ENCODE data around the gene GREB1L. TPM values are rescaled to one million over a fixed set of nuclear protein-coding genes. Genes with fewer than 3 reads are reported as not detected.

The GREB1L gene
- total and polyA plus RNA-seq, 4 donors: 1.1 to 6.0 (median 3.9) TPM

- Histone ChIP-seq H3K4me1 (ENCODE audit: control insufficient read depth in 1 of 2, insufficient read depth in 2 of 2, low read length in 2 of 2) (no peaks in the 10 kb centered on the region), H3K27ac (ENCODE audit: low read depth in 1 of 2, low read length in 2 of 2) (no peak overlapping the region), H3K36me3 (ENCODE audit: control insufficient read depth in 1 of 2, insufficient read depth in 2 of 2, low read length in 1 of 2) (peaks cover 0 to 3% of the 10 kb centered on the region in 2 donors), H3K27me3 (ENCODE audit: control insufficient read depth in 1 of 2, insufficient read depth in 2 of 2, low read length in 1 of 2) (no peaks in the 10 kb centered on the region), H3K4me3 (ENCODE audit: low read length in 2 of 2) (no peak overlapping the region), H3K9me3 (ENCODE audit: control insufficient read depth, low read length) (no peaks in the 10 kb centered on the region)
- DNase-seq (no peak), ATAC-seq (ENCODE audit: low FRiP score) (no peak)
- intact Hi-C loops (cut with DNase I): no loop called here
- WGBS, 2 donors: 83 to 88% methylated on average over 4 of the region's 4 CpGs
These were observed 226.6 kb downstream of the GREB1L start for GRCh38 chr18:21468514-21469164.

GRCh38 chr18:21472741-21473140 lies 230.7 kb downstream of the GREB1L start:
- DNase-seq (no peak), ATAC-seq (ENCODE audit: low FRiP score) (no peak)
- Histone ChIP-seq H3K4me3 (ENCODE audit: low read length in 2 of 2) (no peak overlapping the region), H3K9me3 (ENCODE audit: control insufficient read depth, low read length) (no peaks in the 10 kb centered on the region), H3K4me1 (ENCODE audit: control insufficient read depth in 1 of 2, insufficient read depth in 2 of 2, low read length in 2 of 2) (no peaks in the 10 kb centered on the region), H3K27ac (ENCODE audit: low read depth in 1 of 2, low read length in 2 of 2) (no peak overlapping the region), H3K27me3 (ENCODE audit: control insufficient read depth in 1 of 2, insufficient read depth in 2 of 2, low read length in 1 of 2) (no peaks in the 10 kb centered on the region), H3K36me3 (ENCODE audit: control insufficient read depth in 1 of 2, insufficient read depth in 2 of 2, low read length in 1 of 2) (peaks cover 0 to 3% of the 10 kb centered on the region in 2 donors)
- intact Hi-C loops (cut with DNase I): no loop called here
- 91 to 95% methylated on average over 2 of the region's 2 CpGs for WGBS, 2 donors

- intact Hi-C loops (cut with DNase I): no loop called here
- ATAC-seq (ENCODE audit: low FRiP score): no peak
These were observed 232.6 kb downstream of the GREB1L start for GRCh38 chr18:21474621-21475020.

GRCh38 chr18:21479721-21480120 lies 237.7 kb downstream of the GREB1L start:
- DNase-seq (no peak), ATAC-seq (ENCODE audit: low FRiP score) (no peak)
- Histone ChIP-seq H3K4me1 (ENCODE audit: control insufficient read depth in 1 of 2, insufficient read depth in 2 of 2, low read length in 2 of 2) (no peaks in the 10 kb centered on the region), H3K9me3 (ENCODE audit: control insufficient read depth, low read length) (no peaks in the 10 kb centered on the region), H3K27ac (ENCODE audit: low read depth in 1 of 2, low read length in 2 of 2) (no peak overlapping the region), H3K27me3 (ENCODE audit: control insufficient read depth in 1 of 2, insufficient read depth in 2 of 2, low read length in 1 of 2) (no peaks in the 10 kb centered on the region), H3K4me3 (ENCODE audit: low read length in 2 of 2) (no peak overlapping the region), H3K36me3 (ENCODE audit: control insufficient read depth in 1 of 2, insufficient read depth in 2 of 2, low read length in 1 of 2) (no peaks in the 10 kb centered on the region)
- WGBS, 2 donors: 95 to 96% methylated on average over 5 of the region's 5 CpGs
- intact Hi-C loops (cut with DNase I): loop anchor here (10.0 kb wide), 2 partner anchors 125 to 375 kb away; partner anchors contain the start of gene ESCO1 (in 1 of the 2)

More at GRCh38 chr18:21474621-21475020, 232.6 kb downstream of the GREB1L start:
- Histone ChIP-seq H3K27me3 (ENCODE audit: control insufficient read depth in 1 of 2, insufficient read depth in 2 of 2, low read length in 1 of 2) (no peaks in the 10 kb centered on the region), H3K9me3 (ENCODE audit: control insufficient read depth, low read length) (no peaks in the 10 kb centered on the region), H3K4me1 (ENCODE audit: control insufficient read depth in 1 of 2, insufficient read depth in 2 of 2, low read length in 2 of 2) (no peaks in the 10 kb centered on the region), H3K4me3 (ENCODE audit: low read length in 2 of 2) (no peak overlapping the region), H3K36me3 (ENCODE audit: control insufficient read depth in 1 of 2, insufficient read depth in 2 of 2, low read length in 1 of 2) (peaks cover 0 to 3% of the 10 kb centered on the region in 2 donors), H3K27ac (ENCODE audit: low read depth in 1 of 2, low read length in 2 of 2) (no peak overlapping the region)
- no peak for DNase-seq
- 90% methylated on average over 2 of the region's 2 CpGs for WGBS, 2 donors

GRCh38 chr18:21481739-21482138 lies 239.7 kb downstream of the GREB1L start:
- ATAC-seq (ENCODE audit: low FRiP score): no peak
- whole genome bisulfite sequencing, 2 donors: 83 to 88% methylated on average over 2 of the region's 2 CpGs
- H3K27ac ChIP-seq (ENCODE audit: low read depth in 1 of 2, low read length in 2 of 2): no peak overlapping the region
- H3K9me3 ChIP-seq (ENCODE audit: control insufficient read depth, low read length): no peaks in the 10 kb centered on the region
- H3K4me3 ChIP-seq (ENCODE audit: low read length in 2 of 2): no peak overlapping the region
- no peaks in the 10 kb centered on the region for H3K4me1 ChIP-seq (ENCODE audit: control insufficient read depth in 1 of 2, insufficient read depth in 2 of 2, low read length in 2 of 2)
- peaks cover 0 to 2% of the 10 kb centered on the region in 2 donors for H3K36me3 ChIP-seq (ENCODE audit: control insufficient read depth in 1 of 2, insufficient read depth in 2 of 2, low read length in 1 of 2)
- H3K27me3 ChIP-seq (ENCODE audit: control insufficient read depth in 1 of 2, insufficient read depth in 2 of 2, low read length in 1 of 2): no peaks in the 10 kb centered on the region
- intact Hi-C loops (cut with DNase I): loop anchor here (10.0 kb wide), 2 partner anchors 123 to 373 kb away; partner anchors contain the start of gene ESCO1 (in 1 of the 2)
- DNase-seq: no peak

- 72 to 76% methylated on average over 5 of the region's 5 CpGs for WGBS, 2 donors
- Histone ChIP-seq H3K4me3 (ENCODE audit: low read length in 2 of 2) (no peak overlapping the region), H3K9me3 (ENCODE audit: control insufficient read depth, low read length) (no peaks in the 10 kb centered on the region), H3K27ac (ENCODE audit: low read depth in 1 of 2, low read length in 2 of 2) (no peak overlapping the region), H3K4me1 (ENCODE audit: control insufficient read depth in 1 of 2, insufficient read depth in 2 of 2, low read length in 2 of 2) (no peaks in the 10 kb centered on the region), H3K36me3 (ENCODE audit: control insufficient read depth in 1 of 2, insufficient read depth in 2 of 2, low read length in 1 of 2) (peaks cover 0 to 2% of the 10 kb centered on the region in 2 donors), H3K27me3 (ENCODE audit: control insufficient read depth in 1 of 2, insufficient read depth in 2 of 2, low read length in 1 of 2) (no peaks in the 10 kb centered on the region)
- no peak for DNase-seq
- intact Hi-C loops (cut with DNase I): loop anchor here (10.0 kb wide), 2 partner anchors 122 to 372 kb away; partner anchors contain the start of gene ESCO1 (in 1 of the 2)
- no peak for ATAC-seq (ENCODE audit: low FRiP score)
These were observed 241.0 kb downstream of the GREB1L start for GRCh38 chr18:21483051-21483450.

GRCh38 chr18:21484851-21485636 lies 243.0 kb downstream of the GREB1L start:
- no peaks in the 10 kb centered on the region for H3K9me3 ChIP-seq (ENCODE audit: control insufficient read depth, low read length)
- DNase-seq (no peak), ATAC-seq (ENCODE audit: low FRiP score) (no peak)
- WGBS, 2 donors: 70 to 72% methylated on average over 7 of the region's 7 CpGs
- H3K4me3 ChIP-seq (ENCODE audit: low read length in 2 of 2): no peak overlapping the region
- no peaks in the 10 kb centered on the region for H3K4me1 ChIP-seq (ENCODE audit: control insufficient read depth in 1 of 2, insufficient read depth in 2 of 2, low read length in 2 of 2)
- intact Hi-C loops (cut with DNase I): loop anchor here (5.0 to 10.0 kb wide), 3 partner anchors 117 to 370 kb away; partner anchors contain the start of gene ESCO1 (in 2 of the 2)
- no peaks in the 10 kb centered on the region for H3K27me3 ChIP-seq (ENCODE audit: control insufficient read depth in 1 of 2, insufficient read depth in 2 of 2, low read length in 1 of 2)
- H3K27ac ChIP-seq (ENCODE audit: low read depth in 1 of 2, low read length in 2 of 2): no peak overlapping the region
- H3K36me3 ChIP-seq (ENCODE audit: control insufficient read depth in 1 of 2, insufficient read depth in 2 of 2, low read length in 1 of 2): peaks cover 0 to 2% of the 10 kb centered on the region in 2 donors

GRCh38 chr18:21486905-21487437 lies 244.9 kb downstream of the GREB1L start:
- Histone ChIP-seq H3K9me3 (ENCODE audit: control insufficient read depth, low read length) (no peaks in the 10 kb centered on the region), H3K4me1 (ENCODE audit: control insufficient read depth in 1 of 2, insufficient read depth in 2 of 2, low read length in 2 of 2) (no peaks in the 10 kb centered on the region), H3K36me3 (ENCODE audit: control insufficient read depth in 1 of 2, insufficient read depth in 2 of 2, low read length in 1 of 2) (peaks cover 0 to 2% of the 10 kb centered on the region in 2 donors), H3K4me3 (ENCODE audit: low read length in 2 of 2) (no peak overlapping the region), H3K27ac (ENCODE audit: low read depth in 1 of 2, low read length in 2 of 2) (no peak overlapping the region), H3K27me3 (ENCODE audit: control insufficient read depth in 1 of 2, insufficient read depth in 2 of 2, low read length in 1 of 2) (no peaks in the 10 kb centered on the region)
- intact Hi-C loops (cut with DNase I): loop anchor here (5.0 to 10.0 kb wide), 3 partner anchors 115 to 368 kb away; partner anchors contain the start of gene ESCO1 (in 2 of the 2)
- WGBS, 2 donors: 60 to 66% methylated on average over 3 of the region's 3 CpGs
- no peak for ATAC-seq (ENCODE audit: low FRiP score)
- no peak for DNase-seq
